Measurements from ENCODE around the gene LURAP1L.

Gene LURAP1L

DNA sequence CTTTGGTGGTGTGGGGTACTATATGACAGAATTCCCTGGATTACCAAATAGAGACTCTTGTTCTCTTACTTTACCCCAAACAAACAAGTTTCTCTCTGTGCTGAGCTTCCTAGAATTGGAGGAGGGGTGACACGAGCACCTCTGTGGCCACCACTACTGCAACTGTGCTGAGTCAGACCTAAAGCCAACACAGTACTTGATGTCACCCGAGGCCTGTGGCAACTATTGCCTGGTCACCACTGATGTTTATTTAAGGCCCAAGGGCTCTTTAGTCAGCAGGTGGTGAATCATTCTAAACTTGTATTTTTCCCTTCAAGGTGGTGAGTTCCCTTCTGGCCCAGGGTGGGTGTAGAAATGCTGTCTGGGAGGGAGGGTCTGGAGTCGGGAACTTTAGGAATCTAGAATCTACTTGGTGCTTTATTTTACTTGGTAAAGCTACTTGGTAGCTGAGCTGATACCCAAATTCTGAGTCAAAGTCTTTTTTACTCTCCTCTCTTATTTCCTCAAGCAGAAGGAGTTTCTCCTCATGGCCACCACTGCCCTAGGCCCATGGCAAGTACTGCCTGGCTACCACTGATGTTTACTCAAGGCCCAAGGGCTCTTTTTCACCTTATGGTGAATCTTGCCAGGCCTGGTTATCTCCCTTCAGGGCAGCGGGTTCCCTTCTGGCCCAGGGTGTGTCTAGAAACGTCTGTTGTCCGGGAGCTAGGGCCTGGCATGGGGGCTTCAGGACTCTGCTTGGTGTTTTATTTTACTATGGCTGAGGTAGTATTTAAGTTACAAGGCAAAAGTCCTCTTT lies 9.8 kb downstream of the LURAP1L start:
- TF ChIP-seq, protein P1, sequence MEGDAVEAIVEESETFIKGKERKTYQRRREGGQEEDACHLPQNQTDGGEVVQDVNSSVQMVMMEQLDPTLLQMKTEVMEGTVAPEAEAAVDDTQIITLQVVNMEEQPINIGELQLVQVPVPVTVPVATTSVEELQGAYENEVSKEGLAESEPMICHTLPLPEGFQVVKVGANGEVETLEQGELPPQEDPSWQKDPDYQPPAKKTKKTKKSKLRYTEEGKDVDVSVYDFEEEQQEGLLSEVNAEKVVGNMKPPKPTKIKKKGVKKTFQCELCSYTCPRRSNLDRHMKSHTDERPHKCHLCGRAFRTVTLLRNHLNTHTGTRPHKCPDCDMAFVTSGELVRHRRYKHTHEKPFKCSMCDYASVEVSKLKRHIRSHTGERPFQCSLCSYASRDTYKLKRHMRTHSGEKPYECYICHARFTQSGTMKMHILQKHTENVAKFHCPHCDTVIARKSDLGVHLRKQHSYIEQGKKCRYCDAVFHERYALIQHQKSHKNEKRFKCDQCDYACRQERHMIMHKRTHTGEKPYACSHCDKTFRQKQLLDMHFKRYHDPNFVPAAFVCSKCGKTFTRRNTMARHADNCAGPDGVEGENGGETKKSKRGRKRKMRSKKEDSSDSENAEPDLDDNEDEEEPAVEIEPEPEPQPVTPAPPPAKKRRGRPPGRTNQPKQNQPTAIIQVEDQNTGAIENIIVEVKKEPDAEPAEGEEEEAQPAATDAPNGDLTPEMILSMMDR (IDR thresholded peaks at IDR 0.05; ENCODE audit: low read depth, low read length, missing control alignments): no peak
- DNase-seq (ENCODE audit: low read depth): no peak
- no peak overlapping the region for H3K4me3 ChIP-seq (ENCODE audit: low read depth, low read length)

DNA sequence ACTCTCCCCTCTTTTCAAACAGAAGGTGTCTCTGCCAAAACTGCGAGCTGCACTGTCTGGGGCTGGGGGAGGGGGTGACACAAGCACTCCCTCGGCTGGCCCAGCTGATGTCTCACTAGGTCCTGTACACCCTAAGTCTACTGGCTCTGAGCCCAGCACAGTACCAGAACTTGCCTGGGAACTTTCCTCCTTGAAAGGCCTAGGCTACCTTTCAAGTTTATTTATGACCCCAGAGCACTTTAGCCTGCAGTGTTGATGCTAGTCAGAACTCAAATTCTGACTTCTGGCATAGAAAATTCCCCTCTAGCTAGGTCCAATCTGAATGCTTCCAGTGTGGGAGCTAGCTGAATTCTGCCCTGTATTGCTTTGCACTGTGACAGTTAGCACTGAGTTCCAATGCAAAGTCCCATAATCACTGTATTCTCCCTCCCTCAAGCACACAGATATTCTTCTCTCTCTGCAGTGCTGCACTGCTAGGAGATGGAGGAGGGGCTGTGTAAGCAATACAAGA lies 10.5 kb downstream of the LURAP1L start:
- no peak overlapping the region for H3K4me3 ChIP-seq (ENCODE audit: low read depth, low read length)
- DNase-seq (ENCODE audit: low read depth): no peak
- TF ChIP-seq, protein P1 (IDR thresholded peaks at IDR 0.05; ENCODE audit: low read depth, low read length, missing control alignments): no peak

DNA sequence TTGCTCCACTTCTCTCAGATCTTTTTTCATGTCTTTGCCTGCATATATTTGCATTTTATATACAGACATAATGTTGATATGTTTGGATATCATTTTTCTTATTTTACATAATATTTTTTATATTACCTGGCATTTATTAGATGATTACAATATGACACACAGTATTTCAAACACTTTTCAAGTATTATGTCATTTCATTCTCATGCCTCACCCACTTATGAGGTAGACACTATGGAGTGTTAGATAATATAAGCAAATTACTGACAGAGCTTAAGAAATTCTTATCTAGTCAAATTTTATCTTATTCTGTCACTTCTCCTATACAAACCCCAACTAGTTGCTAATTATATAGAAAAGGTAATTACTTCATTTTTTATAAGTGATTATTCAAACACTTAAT lies 11.1 kb downstream of the LURAP1L start:
- TF ChIP-seq, protein P1 (IDR thresholded peaks at IDR 0.05; ENCODE audit: low read depth, low read length, missing control alignments): no peak
- no peak for DNase-seq (ENCODE audit: low read depth)
- no peak overlapping the region for H3K4me3 ChIP-seq (ENCODE audit: low read depth, low read length)

DNA sequence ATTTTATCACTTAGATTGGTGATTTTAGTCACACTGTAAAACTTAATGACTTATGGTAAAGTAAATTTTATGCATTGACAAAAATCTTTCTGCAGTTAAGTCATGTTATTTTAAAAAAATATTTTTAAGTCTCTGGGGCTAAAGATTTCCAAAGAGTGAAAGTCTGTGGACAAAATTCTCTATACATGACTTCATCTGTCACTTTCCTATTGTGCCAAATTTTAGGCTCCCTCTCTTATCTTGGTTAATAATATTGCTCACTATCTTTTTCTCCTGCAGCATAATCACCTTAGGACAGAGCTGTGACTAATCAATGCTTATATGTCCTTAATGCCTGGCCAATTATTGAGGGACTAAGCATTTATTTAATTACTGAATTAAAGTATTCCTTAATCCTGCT lies 15.2 kb downstream of the LURAP1L start:
- H3K4me3 ChIP-seq (ENCODE audit: low read depth, low read length): no peak overlapping the region
- TF ChIP-seq, protein P1 (IDR thresholded peaks at IDR 0.05; ENCODE audit: low read depth, low read length, missing control alignments): no peak
- no peak for DNase-seq (ENCODE audit: low read depth)

DNA sequence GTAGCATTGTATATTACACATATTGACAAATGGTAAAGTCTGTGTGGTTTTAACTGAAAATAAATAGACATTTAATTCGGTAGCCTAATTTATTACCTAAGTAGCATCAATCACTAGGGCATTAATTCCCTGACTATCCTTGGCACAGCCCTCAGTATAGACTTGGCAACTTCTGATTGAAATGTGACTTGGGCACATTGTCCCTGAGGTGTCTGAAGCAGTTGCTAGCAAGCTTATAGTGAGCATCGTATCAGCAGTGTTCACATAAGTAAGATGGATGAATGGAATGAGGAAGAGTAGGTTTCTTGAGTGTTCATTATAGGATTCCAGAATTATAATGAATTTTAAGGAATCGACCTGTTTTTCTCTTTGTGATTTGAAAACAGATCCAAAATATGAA lies 16.1 kb downstream of the LURAP1L start:
- TF ChIP-seq, protein P1 (IDR thresholded peaks at IDR 0.05; ENCODE audit: low read depth, low read length, missing control alignments): no peak
- H3K4me3 ChIP-seq (ENCODE audit: low read depth, low read length): no peak overlapping the region
- DNase-seq (ENCODE audit: low read depth): no peak

DNA sequence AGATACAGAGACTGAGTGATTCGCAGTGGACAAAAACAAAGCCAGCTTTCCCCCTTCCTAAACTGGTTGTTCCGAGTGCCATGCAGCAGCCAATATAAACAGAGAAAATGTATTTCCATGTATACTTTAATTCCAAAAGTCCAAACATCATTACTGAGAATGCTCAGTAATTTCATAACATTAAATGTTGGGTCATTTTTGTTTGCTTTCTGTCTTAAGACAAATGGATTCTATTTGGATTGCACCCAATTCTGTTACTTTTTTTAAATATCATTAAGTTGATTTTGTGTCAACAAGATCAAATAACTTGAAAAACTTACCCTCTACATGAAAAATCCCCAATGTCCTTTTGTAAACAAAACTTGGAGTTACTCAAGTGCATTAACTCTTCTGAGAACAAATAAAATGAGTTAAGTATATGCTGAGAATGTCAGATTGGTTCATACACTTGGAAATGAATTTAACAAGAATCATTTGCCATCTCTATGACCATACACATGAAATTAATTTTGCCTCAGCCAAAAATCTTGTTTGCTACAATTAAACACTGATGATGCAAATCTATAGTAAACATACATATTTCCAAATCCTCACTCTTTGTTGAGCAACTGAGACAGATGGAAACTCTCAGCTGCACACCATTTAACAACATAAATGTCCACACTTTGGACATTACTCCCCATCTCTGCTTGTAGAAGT lies 19.4 kb downstream of the LURAP1L start:
- TF ChIP-seq, protein P1 (IDR thresholded peaks at IDR 0.05; ENCODE audit: low read depth, low read length, missing control alignments): no peak
- no peak for DNase-seq (ENCODE audit: low read depth)
- no peak overlapping the region for H3K4me3 ChIP-seq (ENCODE audit: low read depth, low read length)
